Measurements from ENCODE around the gene AHR.

Gene AHR

DNA sequence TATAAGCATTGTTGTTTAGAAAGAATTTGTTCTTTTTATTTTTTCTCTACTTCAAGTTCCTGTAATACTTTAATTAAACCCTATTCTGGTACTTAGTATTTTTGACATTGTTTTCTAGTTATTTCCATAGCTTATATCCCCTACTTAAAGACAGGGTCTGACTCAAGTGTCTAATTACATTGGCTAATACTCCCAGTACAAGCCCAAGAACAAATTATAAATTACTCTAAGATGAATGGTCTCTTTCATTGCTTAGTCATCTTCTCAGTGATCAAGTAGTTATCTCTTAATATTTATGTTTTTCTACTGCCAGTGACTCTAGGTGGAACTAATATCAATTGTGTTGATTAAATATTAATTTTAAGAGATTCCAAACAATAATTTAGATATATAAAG is 21.6 kb downstream of the AHR start:
- Histone ChIP-seq H3K79me2 (peaks cover 2% of the 10 kb centered on the region), H2AFZ (no peak overlapping the region), H3K27me3 (ENCODE audit: control insufficient read depth, insufficient read depth, low read length) (no peaks in the 10 kb centered on the region), H3K4me2 (ENCODE audit: low read length) (no peak overlapping the region), H3K4me3 (ENCODE audit: low read depth, low read length) (no peak overlapping the region), H3K9ac (no peak overlapping the region), H3K36me3 (ENCODE audit: control insufficient read depth, insufficient read depth, low read length) (no peaks in the 10 kb centered on the region), H3K9me3 (ENCODE audit: control insufficient read depth, low read length) (no peaks in the 10 kb centered on the region), H3K4me1 (no peaks in the 10 kb centered on the region), H3K27ac (no peak overlapping the region)
- TF ChIP-seq, protein P1, sequence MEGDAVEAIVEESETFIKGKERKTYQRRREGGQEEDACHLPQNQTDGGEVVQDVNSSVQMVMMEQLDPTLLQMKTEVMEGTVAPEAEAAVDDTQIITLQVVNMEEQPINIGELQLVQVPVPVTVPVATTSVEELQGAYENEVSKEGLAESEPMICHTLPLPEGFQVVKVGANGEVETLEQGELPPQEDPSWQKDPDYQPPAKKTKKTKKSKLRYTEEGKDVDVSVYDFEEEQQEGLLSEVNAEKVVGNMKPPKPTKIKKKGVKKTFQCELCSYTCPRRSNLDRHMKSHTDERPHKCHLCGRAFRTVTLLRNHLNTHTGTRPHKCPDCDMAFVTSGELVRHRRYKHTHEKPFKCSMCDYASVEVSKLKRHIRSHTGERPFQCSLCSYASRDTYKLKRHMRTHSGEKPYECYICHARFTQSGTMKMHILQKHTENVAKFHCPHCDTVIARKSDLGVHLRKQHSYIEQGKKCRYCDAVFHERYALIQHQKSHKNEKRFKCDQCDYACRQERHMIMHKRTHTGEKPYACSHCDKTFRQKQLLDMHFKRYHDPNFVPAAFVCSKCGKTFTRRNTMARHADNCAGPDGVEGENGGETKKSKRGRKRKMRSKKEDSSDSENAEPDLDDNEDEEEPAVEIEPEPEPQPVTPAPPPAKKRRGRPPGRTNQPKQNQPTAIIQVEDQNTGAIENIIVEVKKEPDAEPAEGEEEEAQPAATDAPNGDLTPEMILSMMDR (IDR thresholded peaks at IDR 0.05) = no peak

DNA sequence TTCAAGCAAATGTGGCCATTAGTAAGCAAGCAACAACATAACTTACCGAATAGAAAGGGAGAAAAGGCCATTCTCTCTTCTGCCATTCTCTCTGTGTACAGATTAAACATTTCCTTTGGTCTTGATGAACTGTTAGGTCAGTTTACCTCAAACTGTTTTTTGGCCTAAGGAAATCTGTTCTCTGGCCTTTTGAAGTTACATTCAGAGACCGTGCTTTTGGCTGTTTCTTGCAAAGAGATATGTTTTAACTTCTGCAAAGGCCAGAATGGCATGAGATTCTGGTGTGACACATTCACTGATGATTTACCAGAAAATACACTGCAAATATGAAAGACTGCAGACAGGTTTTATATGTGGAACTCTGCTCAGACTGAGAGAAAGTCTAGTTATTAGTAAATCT is 22.2 kb downstream of the AHR start:
- no peaks in the 10 kb centered on the region for H3K4me1 ChIP-seq
- H3K9me3 ChIP-seq (ENCODE audit: control insufficient read depth, low read length) = no peaks in the 10 kb centered on the region
- no peak overlapping the region for H3K4me2 ChIP-seq (ENCODE audit: low read length)
- H3K36me3 ChIP-seq (ENCODE audit: control insufficient read depth, insufficient read depth, low read length) = no peaks in the 10 kb centered on the region
- H3K4me3 ChIP-seq (ENCODE audit: low read depth, low read length) = no peak overlapping the region
- TF ChIP-seq, protein P1 (IDR thresholded peaks at IDR 0.05) = no peak
- H3K79me2 ChIP-seq = peaks cover 2% of the 10 kb centered on the region
- no peak overlapping the region for H2AFZ ChIP-seq
- no peak overlapping the region for H3K27ac ChIP-seq
- no peaks in the 10 kb centered on the region for H3K27me3 ChIP-seq (ENCODE audit: control insufficient read depth, insufficient read depth, low read length)
- H3K9ac ChIP-seq = no peak overlapping the region

DNA sequence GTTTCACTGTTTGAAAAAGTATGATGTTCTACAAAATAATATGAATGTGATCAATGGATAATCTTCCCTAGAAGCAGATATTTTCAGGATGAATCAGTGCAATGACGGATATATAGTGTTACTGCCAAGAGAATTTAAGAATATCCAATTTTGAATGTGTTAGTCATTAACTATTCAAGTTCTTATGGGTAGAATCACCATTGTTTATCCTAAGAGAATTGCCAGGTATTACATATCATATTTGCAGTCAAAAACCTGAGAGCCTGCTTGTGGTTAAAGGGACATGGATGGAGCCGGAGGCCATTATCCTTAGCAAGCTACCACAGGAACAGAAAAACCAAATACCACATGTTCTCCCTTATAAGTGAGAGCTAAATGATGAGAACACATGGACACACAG is 26.9 kb downstream of the AHR start:
- no peak overlapping the region for H3K27ac ChIP-seq
- H3K36me3 ChIP-seq (ENCODE audit: control insufficient read depth, insufficient read depth, low read length) = no peaks in the 10 kb centered on the region
- no peak overlapping the region for H3K9ac ChIP-seq
- H3K4me1 ChIP-seq = no peaks in the 10 kb centered on the region
- no peak overlapping the region for H3K4me2 ChIP-seq (ENCODE audit: low read length)
- no peak overlapping the region for H3K4me3 ChIP-seq (ENCODE audit: low read depth, low read length)
- no peak overlapping the region for H2AFZ ChIP-seq
- no peaks in the 10 kb centered on the region for H3K27me3 ChIP-seq (ENCODE audit: control insufficient read depth, insufficient read depth, low read length)
- H3K9me3 ChIP-seq (ENCODE audit: control insufficient read depth, low read length) = no peaks in the 10 kb centered on the region
- H3K79me2 ChIP-seq = no peaks in the 10 kb centered on the region
- TF ChIP-seq, protein P1 (IDR thresholded peaks at IDR 0.05) = no peak

DNA sequence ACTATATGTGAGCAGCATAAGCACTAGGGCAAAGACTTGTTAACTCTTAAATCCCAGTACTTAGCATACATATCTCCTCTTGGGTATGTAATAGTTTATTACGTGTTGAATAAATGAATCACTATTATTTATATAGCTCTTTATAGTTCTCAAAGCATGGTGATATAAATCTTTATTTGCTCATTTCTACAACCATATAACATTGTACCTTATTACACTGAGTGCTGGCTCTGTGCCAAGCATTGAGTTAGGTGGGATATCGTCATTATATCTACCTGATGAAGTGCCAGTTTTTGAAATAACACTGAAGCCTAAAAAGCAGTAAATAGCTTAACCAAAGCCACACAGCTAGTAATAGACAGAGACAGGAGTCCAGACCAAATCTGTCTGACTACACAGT is 27.9 kb downstream of the AHR start:
- TF ChIP-seq, protein P1 (IDR thresholded peaks at IDR 0.05) = no peak
- H3K9me3 ChIP-seq (ENCODE audit: control insufficient read depth, low read length) = no peaks in the 10 kb centered on the region
- H3K79me2 ChIP-seq = no peaks in the 10 kb centered on the region
- H3K4me2 ChIP-seq (ENCODE audit: low read length) = no peak overlapping the region
- no peak overlapping the region for H3K9ac ChIP-seq
- no peak overlapping the region for H3K27ac ChIP-seq
- H3K4me1 ChIP-seq = no peaks in the 10 kb centered on the region
- no peak overlapping the region for H3K4me3 ChIP-seq (ENCODE audit: low read depth, low read length)
- no peaks in the 10 kb centered on the region for H3K27me3 ChIP-seq (ENCODE audit: control insufficient read depth, insufficient read depth, low read length)
- no peak overlapping the region for H2AFZ ChIP-seq
- H3K36me3 ChIP-seq (ENCODE audit: control insufficient read depth, insufficient read depth, low read length) = no peaks in the 10 kb centered on the region

DNA sequence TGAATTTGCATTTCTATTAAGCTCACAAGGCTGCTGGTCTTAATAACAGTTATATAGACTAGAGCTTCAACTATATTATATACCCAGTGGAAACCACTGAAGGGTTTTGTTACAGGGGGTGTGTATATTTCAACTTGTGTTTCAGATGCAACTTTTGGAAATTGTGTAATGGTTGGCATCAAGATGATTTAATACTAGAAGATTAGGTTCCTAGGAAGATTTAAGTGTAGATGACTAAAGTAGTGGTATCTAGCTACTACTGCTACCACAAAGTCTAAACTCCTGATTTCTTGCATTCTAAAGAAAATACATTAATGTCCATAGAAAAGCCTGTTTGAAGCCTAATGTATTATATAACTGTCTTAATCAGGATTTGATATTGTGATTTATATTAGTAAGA is 30.2 kb downstream of the AHR start:
- no peak overlapping the region for H3K27ac ChIP-seq
- no peaks in the 10 kb centered on the region for H3K36me3 ChIP-seq (ENCODE audit: control insufficient read depth, insufficient read depth, low read length)
- no peaks in the 10 kb centered on the region for H3K27me3 ChIP-seq (ENCODE audit: control insufficient read depth, insufficient read depth, low read length)
- H3K79me2 ChIP-seq = no peaks in the 10 kb centered on the region
- no peaks in the 10 kb centered on the region for H3K4me1 ChIP-seq
- no peak overlapping the region for H2AFZ ChIP-seq
- H3K9me3 ChIP-seq (ENCODE audit: control insufficient read depth, low read length) = no peaks in the 10 kb centered on the region
- no peak overlapping the region for H3K9ac ChIP-seq
- no peak overlapping the region for H3K4me3 ChIP-seq (ENCODE audit: low read depth, low read length)
- no peak overlapping the region for H3K4me2 ChIP-seq (ENCODE audit: low read length)
- TF ChIP-seq, protein P1 (IDR thresholded peaks at IDR 0.05) = no peak
